Adrenal gland (tissue), 12 donors: Measurements from ENCODE around the gene DYNC1I1. TPM values are rescaled to one million over a fixed set of nuclear protein-coding genes. Genes with fewer than 3 reads are reported as not detected.

Source experiments
- DNase-seq, 7 donors: peaks; one replicate each; pipeline ENCODE4 v3.0.0-alpha.2; 2019 to 2020
- H3K27ac ChIP-seq, 5 donors: fragments of 200-600 bp; sonication (generic) in 4 of 5; 1 replicate in 3 of 5; 2 replicates in 2 of 5; pipeline versions ENCODE4 v1.5.1 to v1.8.0; 2016 to 2020; ENCODE audit warnings: mild to moderate bottlenecking in 1 of 5
- H3K27me3 ChIP-seq: fragments of 200-600 bp; 2 replicates; pipeline ENCODE4 v1.8.0; 2021
- H3K36me3 ChIP-seq, 2 donors: fragments of 200-600 bp; replicated peaks in 1 of 2; 1 replicate in 1 of 2; 2 replicates in 1 of 2; pipeline versions ENCODE4 v1.5.1 to v1.8.0; 2018 to 2022
- H3K4me1 ChIP-seq, 2 donors: fragments of 200-600 bp; replicated peaks in 1 of 2; 1 replicate in 1 of 2; 2 replicates in 1 of 2; pipeline versions ENCODE4 v1.5.1 to v1.8.0; 2018 to 2021
- H3K4me3 ChIP-seq, 4 donors: fragments of 200-600 bp; sonication (generic) in 3 of 4; one replicate each; pipeline ENCODE4 v1.5.1; 2016 to 2018
- H3K9me3 ChIP-seq, 3 donors: fragments of 200-600 bp; sonication (generic) in 1 of 3; replicated peaks in 1 of 3; 1 replicate in 2 of 3; 2 replicates in 1 of 3; pipeline versions ENCODE4 v1.5.1 to v1.8.0; 2016 to 2021
- CTCF ChIP-seq, 6 experiments: fragments of 450-650 bp in 4 of 6; fragments of 200-600 bp in 2 of 6; sonication (generic) in 1 of 6; IDR thresholded peaks; 1 replicate in 5 of 6; 2 replicates in 1 of 6; pipeline versions ENCODE4 v1.5.1 to v1.8.0; 2016 to 2021; ENCODE audit warnings: antibody characterized with exemption in 6 of 6, mild to moderate bottlenecking in 2 of 6, moderate library complexity in 1 of 6
- POLR2A ChIP-seq, 2 donors: fragments of 450-650 bp; IDR thresholded peaks; one replicate each; pipeline ENCODE4 v1.6.1; 2017; ENCODE audit warnings: antibody characterized with exemption in 2 of 2, mild to moderate bottlenecking in 2 of 2, moderate library complexity in 1 of 2
- WGBS, 4 donors: extraction: QIAGEN DNeasy Blood & Tissue Kit in 2 of 4; methylation state at CpG; one replicate each; pipeline versions ENCODE4 v1.1.5 to v1.1.7; 2013 to 2017; 5-methylcytosine and 5-hydroxymethylcytosine counted together
- intact Hi-C, 2 donors: fragments of 100-400 bp; cut with DNase I; formaldehyde crosslinking; loops; one replicate each; pipeline versions ENCODE4 v1.14.1 to v1.15.0; 2022 to 2023
- polyA plus RNA-seq, 3 donors: library from polyadenylated mRNA; stranded (reverse); fragments of 200-250 nt in 2 of 3; fragments of 350-450 nt in 1 of 3; fragmentation: Illumina TruSeq in 1 of 3; extraction: RNeasy Lipid Tissue Mini Kit (QIAGEN cat#74804) in 1 of 3; gene quantifications; one replicate each; pipeline ENCODE4 v1.2.3, GENCODE V29; 2013 to 2014
- total RNA-seq, 9 donors: library from RNA; depleted of rRNA in 4 of 9; stranded (reverse); fragments of >200 nt in 4 of 9; fragments of 120-200 nt in 1 of 9; fragmentation: NEBNext Ultra II Directional in 1 of 9; extraction: Animal tissue kit (Norgen Biotek cat#: 25700) in 1 of 9; gene quantifications; one replicate each; pipeline versions ENCODE4 v1.1.0 to v1.2.4, GENCODE V29; 2013 to 2023
- donor health status: healthy with polysubstance abuse.
- donor health status: Bipolar disorder and iron deficiency.
- donor health status: DM: yes; HTN: yes; CAD: no.
- donor health status: DM: no; HTN: no; CAD: no.
- donor health status: DM: no; HTN: no; CAD: no.
- donor health status: DM: yes; HTN: yes; CAD: no.

Gene DYNC1I1
- total and polyA plus RNA-seq, 12 donors, result 0.97 to 42.6 (median 8.2) TPM

- 52 to 62% (median 58%) methylated on average over 4 of the region's 4 CpGs for WGBS, 4 donors
- Histone ChIP-seq H3K9me3 (no peaks in the 10 kb centered on the region), H3K4me3 (no peak overlapping the region), H3K36me3 (no peaks in the 10 kb centered on the region), H3K27me3 (peaks cover 9% of the 10 kb centered on the region), H3K27ac (no peak overlapping the region), H3K4me1 (no peaks in the 10 kb centered on the region)
- intact Hi-C loops, result no loop called here
- no peak for DNase-seq
- TF ChIP-seq POLR2A (IDR thresholded peaks at IDR 0.05) (no peak), CTCF (IDR thresholded peaks at IDR 0.05) (no peak)
Measured at GRCh38 chr7:95908499-95908898, 136.1 kb downstream of the DYNC1I1 start.

DNA sequence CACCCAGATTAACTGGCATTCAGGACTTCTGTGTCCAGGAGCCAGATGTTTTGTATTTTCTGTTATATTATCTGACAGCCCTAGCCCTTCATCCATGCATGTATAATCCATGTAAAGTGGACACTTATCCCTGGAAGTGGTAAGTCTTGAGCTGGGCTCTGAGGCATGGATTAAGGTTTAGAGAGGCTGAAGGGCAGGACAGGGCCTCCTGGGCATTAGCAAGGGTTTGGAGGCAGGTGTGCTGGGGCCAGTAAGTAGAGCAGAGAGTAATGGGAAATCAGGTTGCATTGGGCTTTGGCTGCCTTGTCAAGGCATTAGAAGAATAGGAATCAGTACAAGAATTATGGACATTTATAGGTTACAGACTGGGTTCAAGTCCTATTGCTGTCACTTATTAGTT lies 138.0 kb downstream of the DYNC1I1 start:
- intact Hi-C loops, result loop anchor here in 1 of 2 donors (10.0 kb wide), 2 partner anchors 1114 to 1154 kb away; partner anchors contain the start of gene DLX5
- no peak for DNase-seq
- Histone ChIP-seq H3K4me1 (no peaks in the 10 kb centered on the region), H3K27me3 (peaks cover 9% of the 10 kb centered on the region), H3K27ac (no peak overlapping the region), H3K36me3 (no peaks in the 10 kb centered on the region), H3K4me3 (no peak overlapping the region), H3K9me3 (no peaks in the 10 kb centered on the region)
- no peak for TF ChIP-seq CTCF (IDR thresholded peaks at IDR 0.05)
- no peak for TF ChIP-seq POLR2A (IDR thresholded peaks at IDR 0.05)

DNA sequence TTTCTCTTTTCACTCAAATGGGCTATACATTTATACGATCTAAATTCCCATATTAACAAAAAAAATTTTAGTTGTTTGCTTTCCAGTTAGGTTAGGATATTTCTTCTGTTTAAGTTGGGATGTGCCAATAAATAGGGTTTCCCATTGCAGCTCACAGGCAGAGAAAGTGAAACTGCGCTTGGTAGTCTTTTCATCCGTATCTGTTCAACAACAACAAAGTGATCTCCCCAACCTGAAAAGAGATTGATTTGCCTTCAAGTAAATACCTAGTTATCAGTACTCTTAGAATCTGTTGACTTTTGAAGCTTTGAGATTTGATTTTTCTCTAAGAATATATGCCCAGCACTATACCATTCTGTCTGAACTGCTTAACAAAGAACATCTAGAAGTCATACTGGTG lies 143.4 kb downstream of the DYNC1I1 start:
- H3K36me3 ChIP-seq, result no peaks in the 10 kb centered on the region
- no peak overlapping the region for H3K27ac ChIP-seq
- TF ChIP-seq POLR2A (IDR thresholded peaks at IDR 0.05), result no peak
- no peak for TF ChIP-seq CTCF (IDR thresholded peaks at IDR 0.05)
- WGBS, 4 donors, result 55 to 87% (median 75%) methylated on average over 3 of the region's 3 CpGs
- no peak for DNase-seq
- no peak overlapping the region for H3K4me3 ChIP-seq
- H3K4me1 ChIP-seq, result peaks cover 0 to 6% of the 10 kb centered on the region in 2 donors
- H3K9me3 ChIP-seq, result no peaks in the 10 kb centered on the region
- H3K27me3 ChIP-seq, result no peaks in the 10 kb centered on the region
- intact Hi-C loops, result loop anchor here in 1 of 2 donors (10.0 kb wide), 2 partner anchors 1109 to 1149 kb away; partner anchors contain the start of gene DLX5

- Histone ChIP-seq H3K4me3 (peak overlapping the region in 3 of 4 donors; percentile 0 to 45 (median 42)), H3K9me3 (no peaks in the 10 kb centered on the region), H3K4me1 (peaks cover 0 to 6% of the 10 kb centered on the region in 2 donors), H3K36me3 (no peaks in the 10 kb centered on the region), H3K27me3 (no peaks in the 10 kb centered on the region), H3K27ac (no peak overlapping the region)
- 17 to 25% (median 24%) methylated on average over 19 of the region's 19 CpGs for WGBS, 4 donors
- TF ChIP-seq CTCF (IDR thresholded peaks at IDR 0.05) (peak; percentile 82 to 98 (median 88)), POLR2A (IDR thresholded peaks at IDR 0.05) (no peak)
- intact Hi-C loops, result loop anchor here in 1 of 2 donors (10.0 kb wide), 2 partner anchors 1108 to 1148 kb away; partner anchors contain the start of gene DLX5
- peak; percentile 71 to 95 (median 87) for DNase-seq
Measured at GRCh38 chr7:95916573-95917297, 144.4 kb downstream of the DYNC1I1 start.
